GM18499 (cell line): Measurements from ENCODE around the gene GCG.
A peak's percentile ranks its signal among the peaks of the same experiment; 100 is the strongest.

ENCODE experiments used
- ATAC-seq: cut with Tn5 transposase; IDR thresholded peaks from one replicate; pipeline ENCODE4 v1.9.1; 2021; ENCODE audit warnings: moderate number of reproducible peaks; ENCODE audit not compliant: insufficient read depth, unreplicated experiment

The GCG gene

DNA sequence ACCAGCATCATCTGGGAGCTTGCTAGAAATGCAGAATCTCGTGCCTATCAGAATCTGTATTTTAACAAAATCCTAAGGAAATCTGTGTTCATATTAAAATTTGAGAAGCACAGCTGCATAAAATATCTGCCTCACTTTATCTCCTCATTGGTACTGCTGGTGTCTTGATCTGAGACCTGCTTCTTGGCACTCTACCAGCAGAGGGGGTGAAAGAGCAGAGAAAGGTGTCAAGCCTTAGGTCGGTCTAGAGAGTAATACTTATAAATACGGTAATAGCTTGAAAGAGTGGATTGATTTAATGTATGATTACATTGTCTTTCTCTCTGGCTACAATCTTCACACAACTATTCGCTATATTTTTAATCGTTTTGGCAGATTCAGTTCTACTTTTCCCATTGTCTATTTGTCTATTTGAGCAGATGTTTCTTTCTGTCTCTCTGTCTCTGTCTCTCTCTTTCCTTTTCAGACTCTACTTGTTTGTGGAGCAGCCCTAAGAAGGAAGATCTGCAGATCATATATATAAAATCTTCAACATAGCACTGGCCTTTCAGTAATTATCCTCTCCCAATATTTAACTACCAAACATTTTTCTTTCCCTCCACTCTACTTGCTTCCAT is 1.7 kb upstream of the GCG start:
- peak; percentile 97 for ATAC-seq

DNA sequence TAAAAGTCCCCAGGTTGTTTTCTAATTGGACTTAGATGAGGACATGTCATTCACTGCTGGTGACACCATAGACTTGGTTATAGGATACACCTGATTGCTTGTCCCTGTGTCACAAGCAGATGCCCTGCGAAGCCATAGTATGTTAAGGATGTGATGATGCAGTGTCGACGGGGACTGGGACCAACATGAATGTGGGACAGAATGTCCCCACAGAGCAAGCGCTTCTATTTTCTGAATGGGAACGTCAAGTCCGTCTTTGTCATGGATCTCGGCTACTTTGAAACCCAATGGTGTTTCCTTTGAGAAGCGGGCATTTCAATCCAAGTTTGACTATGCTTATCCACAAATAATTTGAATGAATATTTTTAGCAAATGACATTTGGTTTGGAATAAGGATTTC is 2.1 kb downstream of the GCG start:
- ATAC-seq: no peak

DNA sequence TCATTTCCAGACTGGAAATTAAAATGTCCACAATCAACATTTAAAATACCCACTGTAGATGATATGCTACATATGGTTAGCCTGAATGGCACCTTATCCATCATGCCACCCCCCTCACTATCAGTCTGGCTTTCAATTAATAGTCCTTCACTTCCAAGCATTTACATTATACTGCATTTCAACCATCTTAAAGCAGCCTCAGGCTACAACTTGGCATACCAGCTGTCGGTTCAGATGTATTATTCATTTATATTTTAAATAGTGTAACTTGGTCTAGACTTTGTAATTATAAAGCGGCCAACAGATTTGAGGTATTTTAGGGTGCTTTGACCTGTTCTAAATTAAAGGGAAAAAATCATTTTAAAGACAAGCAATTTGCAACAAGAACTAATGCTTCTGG is 2.6 kb downstream of the GCG start:
- no peak for ATAC-seq

DNA sequence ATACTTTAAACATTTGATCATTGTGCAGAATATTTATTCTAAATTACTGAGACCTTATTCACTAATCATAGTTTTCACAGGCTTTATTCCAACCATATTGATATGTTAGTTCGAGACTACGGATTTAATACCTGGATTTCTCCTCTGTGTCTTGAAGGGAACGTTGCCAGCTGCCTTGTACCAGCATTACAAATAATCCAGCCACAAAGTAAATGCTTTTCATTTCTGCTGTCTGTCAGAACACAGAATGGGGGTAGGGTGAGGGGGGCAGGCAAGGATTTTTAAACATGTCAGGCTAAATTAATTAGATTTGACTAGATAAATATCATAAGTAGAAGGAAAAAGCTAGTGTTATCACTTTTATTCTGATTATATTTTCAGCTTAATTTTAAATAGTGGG is 3.1 kb downstream of the GCG start:
- no peak for ATAC-seq

DNA sequence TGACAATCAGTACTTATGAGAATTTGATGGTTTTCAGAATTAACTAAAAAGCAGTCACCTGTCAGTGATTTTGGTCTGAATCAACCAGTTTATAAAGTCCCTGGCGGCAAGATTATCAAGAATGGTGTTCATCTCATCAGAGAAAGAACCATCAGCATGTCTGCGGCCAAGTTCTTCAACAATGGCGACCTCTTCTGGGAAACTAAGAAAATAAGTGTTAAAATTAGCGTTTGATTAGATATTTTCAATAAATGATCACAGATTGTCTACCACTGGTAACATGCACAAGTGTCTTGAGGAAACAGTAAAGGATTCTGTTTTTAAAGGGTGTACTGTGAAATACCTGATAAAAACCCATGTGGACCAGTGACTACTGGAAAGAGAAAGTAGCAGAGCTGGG is 8.1 kb downstream of the GCG start:
- no peak for ATAC-seq

DNA sequence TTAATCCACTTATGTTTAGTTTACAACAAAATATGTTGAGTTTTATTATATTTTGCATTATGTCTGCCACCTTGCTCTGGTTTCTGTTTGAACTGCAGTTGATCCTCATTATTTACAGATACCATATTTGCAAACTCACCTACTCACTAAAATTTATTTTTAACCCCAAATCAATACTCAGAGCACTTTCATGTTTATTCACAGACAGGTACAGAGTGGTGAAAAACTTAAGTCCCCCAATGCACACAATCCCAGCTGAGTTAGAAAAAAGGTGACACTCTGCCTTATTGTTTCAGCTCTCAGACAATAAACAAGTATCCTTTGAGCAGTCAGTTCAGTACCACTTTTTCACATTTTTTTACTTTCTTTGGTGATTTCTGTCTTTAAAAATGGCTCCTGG is 13.7 kb downstream of the GCG start:
- ATAC-seq: no peak

DNA sequence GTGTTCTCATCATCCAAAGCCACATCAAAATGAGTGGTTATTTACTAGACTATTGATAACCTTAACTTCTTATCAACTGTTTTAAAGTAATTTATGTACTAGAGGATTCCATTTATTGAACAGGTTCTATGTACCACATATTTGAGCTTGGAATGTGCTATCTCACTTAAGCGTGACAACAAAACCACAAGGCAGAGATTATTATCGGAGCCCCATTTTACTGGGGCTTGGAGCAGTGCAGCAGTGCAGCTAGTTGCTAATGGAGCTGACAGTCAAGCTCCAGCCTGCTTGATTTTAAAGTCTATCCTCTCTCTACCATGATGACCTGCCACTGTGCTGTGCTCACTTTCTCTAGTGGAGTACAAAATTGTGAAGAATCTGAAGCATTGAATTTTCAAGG is 24.6 kb downstream of the GCG start:
- no peak for ATAC-seq

DNA sequence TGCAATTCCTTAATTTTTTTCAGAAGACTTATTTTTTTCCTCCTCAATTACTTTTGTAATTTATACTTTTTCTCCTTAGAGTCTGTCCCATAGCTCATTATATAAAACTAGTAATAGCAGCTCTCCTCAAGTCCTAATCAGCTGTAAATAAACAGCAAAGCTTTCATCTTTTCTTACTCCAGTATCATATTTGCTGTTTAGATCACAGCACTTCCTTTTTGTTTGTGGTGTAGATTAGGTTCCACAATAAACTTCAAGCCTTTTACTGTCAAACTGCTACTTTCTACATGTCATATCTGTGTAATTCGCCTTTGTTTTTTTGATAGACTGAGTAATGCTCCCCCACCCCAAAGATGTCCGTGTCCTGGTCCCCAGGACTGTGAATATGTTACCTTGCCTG is 25.5 kb downstream of the GCG start:
- peak; percentile 9 for ATAC-seq

DNA sequence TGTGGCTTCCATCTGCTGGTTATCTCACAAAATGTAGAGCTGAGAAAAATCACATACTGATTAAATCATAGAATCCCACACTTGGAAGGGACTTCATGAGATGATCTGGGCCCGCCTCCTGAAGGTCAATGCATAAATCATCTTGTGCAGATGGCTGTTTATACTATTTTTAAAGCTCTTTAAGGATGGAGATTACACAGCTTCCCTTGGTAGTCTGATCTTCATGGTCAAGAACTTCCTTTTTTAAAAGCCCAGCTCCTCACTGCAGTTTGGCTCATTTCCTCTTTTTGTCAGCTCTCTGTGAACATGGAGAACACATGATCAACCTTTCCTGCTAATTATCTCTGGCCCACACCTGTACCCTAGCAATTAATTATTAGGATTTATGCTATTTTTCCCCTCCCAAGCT is 25.9 kb downstream of the GCG start:
- ATAC-seq: peak; percentile 98

DNA sequence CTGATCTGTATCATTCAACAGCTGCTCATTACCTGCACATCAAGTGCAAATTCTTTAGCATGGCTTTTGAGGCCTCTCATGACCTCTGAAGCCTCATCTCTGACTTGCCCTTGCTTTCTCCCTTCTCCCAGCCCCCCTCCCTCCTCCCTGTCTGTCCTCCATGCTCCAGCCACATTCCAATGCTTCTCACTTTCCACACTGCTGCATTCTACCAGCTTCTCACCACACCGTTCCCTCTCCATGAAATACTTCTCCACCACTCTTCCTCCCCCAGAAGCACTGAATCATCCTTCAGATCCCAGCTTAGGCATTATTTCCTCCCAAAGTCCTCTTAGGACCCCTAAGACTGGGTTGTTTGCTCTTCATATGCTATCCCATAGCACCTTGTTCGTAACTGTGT is 26.9 kb downstream of the GCG start:
- ATAC-seq: no peak

DNA sequence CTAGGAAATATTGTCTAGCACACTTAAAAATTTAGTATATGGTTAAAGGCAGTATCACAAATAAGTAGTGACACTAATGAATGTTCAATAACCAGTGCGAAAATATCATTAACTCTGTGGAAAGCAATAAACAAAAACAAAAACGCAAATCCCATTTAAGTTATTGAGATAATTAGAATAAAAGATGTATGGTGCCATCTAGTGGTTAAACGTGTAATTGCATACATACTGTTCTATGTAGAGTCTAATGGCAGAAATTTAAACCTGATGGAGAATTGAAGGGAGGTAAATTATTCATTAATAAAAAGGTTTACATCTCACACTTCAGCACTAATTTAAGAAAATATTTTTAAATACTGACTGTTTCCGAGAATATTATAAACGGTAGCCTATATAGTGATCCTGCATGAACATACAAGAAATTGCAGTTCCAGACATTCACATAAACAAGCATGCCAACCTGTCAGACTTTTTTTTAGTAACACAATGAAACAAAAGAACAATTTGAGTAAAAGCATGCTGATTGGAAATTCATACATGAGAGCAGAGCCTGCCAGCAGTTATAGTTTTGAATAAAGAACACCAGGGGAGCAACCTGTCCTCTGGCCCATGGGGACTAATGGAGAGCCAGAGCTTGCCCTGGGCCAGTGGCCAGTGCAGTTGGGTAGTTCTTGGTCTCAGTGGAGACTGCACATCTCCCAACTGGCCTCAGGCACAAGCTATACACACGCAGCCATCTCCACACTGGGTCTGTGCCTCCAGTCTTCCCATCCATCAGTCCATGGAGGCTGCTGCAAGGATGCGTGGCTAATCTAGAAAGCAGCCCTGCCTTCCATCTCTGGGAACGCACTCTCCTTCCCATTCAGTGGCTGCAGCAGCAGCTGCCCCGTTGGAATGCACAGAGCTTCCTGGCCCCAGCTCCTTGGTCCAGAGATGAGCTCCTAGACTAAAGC is 28.0 kb downstream of the GCG start:
- ATAC-seq: peak; percentile 33

DNA sequence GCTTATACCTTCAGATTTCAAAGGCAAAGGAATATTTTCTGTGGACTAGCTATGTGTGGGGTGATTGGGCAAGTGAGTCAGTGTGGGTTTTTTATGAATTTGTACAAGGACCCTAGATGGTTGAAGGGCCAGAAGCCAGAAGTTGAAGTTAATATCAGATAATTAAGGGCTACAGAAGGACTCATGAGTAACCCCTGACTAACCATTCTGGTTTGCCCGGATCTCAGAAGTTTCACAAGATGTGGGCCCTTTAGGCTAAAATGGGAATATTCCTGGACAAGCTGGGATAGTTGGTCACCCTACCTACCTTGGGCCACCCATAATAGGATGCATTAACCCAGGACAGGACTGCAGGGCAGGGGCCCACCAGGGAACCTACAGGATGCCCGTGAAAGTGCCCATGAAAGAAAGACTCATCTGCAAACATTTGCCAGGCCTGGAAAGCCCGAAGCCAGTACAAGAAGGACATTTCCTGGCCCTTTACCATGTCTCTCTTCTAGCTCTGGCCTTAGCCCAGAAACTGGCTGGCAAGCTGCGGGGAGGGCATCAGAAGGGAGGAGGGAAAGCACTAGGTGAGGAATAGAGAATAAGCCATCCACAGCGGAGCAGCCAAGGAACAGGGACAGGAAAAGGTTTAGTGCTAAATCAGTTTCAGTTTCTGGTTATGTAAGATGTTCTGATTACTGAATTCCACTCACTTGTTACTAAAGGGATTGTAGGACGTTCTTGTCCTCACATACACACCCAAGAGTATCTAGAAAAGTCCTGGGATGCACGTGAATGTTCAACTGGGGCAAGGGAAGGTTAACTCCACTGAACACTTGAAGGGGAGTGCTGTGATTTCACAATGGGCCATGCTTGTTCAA is 33.6 kb downstream of the GCG start:
- no peak for ATAC-seq

DNA sequence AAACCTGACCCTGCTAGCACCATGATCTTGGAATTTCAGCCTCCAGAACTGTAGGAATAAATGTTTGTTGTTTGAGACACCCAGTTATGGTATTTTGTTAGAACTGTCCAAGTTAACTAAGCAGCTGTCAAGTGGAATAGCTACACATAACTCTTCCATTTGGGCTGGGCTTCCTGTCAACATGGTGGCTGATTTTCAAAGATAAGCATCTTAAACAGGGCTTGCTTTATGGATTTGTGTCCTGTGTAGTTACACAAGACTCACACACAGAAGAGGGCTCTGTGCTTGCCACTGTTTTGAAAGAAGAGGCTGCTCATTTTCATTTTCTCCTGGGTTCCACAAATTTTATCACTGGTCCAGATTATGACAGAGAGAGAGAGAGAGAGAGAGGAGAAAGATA is 35.7 kb downstream of the GCG start:
- ATAC-seq: no peak

DNA sequence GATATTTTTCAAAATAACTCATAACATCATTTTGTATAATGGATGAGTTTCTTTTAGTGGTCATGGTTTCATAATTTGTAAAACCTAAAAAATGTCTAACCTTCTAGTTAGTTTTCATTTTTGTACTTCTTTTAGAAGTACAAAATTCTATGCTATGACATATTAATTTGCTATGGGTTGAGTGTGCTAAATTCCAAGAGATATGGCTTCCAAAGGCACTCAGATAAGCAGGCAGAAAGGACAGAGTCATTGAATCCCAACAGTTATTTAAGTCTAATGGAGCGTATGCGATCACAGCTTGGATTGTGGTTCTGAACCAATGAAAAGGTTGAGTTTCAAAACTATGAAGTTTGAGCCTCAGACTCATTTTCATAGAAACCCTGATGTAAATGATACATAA is 37.0 kb downstream of the GCG start:
- no peak for ATAC-seq

DNA sequence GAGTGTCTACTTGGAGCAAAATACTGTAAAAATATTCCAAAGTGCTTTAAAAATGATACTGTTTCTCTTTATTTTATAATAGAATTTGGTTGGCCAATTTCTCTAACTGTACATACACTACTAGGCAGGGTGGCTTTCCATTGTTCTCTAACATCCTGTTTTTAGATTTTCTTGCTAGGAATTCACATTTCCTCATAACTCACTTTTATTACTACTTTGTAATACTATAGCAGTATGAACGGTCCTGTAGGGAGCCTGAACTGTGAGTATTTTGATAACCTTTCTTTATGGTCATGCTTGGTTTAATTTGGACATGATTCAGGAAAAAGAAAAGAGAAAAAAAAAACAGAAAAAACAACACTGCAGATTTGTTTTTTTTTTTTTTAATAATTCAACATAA is 37.8 kb downstream of the GCG start:
- ATAC-seq: no peak

DNA sequence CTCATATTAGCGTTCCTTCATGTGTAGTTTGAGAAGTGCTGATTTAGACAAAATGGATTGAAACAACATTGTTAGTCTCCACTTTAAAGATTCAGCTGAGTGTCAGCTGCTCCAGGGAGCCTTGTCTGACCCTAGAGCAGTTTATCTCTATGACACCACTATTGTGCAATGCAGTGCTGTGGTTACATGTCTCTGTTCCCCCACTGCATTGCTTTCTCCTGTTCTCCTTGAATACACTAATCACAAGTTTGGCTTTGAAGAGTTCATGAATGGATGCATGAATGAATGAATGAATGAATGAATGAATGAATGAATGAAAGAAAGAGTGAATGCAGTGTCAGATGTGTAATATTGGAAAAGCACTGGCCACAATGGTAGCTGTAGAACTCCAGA is 38.3 kb downstream of the GCG start:
- no peak for ATAC-seq

DNA sequence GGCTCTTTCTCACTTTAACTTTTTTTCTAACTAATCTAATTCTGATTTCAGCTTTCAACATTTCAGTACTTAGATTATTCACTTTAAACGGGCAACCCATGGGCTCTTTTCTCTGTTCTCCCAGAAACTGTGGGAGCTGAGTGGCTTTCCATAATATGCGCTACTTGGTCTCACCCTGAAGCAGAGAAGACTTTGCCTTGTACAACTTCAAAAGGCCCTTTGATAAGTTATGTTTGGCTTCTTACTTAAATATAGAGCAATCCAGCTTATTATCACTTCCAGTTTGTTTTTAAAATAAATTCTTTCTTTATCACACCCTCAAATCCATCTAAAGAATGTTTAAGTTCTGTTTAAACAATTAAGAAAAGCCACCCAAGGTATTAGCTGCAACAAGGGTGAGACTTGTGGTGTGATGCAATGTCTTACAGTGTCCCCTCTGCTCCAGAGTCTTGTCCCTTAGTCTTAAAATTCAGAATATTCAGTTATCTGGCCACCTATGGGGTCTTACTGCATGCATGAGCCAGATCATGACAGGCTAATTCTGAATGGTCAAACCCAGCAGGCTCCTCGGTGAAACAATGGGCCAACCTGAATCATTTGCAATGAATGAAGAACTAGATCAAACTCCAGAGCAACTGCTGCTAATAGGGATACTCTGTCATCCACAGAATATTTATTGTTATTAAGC is 38.8 kb downstream of the GCG start:
- no peak for ATAC-seq

DNA sequence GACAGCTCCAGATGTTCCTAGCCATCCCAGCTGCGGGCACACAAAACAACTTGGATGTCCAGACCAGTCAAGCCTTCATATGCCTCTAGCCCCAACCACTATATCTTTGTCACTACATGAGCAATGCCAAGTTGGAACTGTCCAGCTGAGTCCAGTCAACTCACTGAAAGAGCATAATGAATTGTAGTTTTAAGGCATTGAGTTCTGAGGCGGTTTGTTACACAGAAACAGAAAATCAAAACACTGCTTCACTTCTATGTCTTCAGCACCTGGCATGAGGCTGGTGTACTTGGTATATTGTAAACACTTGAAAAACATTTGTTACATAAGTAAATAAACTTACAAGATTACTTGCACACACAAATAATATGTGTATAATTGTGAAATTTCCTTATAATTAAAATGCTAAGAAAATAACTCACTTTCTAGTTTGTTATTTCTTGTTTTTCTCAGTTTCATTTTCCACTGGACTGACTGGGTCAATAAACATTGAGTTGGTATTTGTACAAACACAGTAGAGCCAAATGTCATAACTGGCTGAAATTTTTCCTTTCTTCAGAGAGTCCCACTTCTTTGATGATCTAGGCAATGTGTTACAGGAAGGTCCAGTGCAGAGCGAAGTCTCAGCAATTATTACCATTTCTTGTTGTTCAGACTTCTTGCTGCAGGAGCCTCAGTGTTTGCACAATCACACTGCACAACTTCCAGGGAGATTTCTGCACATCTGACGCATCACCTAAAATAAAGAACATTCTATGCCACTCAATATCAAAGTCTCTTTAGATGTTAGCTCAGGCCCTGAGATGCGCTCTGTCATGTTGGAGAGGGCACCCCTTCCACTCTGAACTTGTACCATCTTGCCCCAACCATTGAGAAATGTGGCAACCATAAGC is 39.8 kb downstream of the GCG start:
- ATAC-seq: no peak

DNA sequence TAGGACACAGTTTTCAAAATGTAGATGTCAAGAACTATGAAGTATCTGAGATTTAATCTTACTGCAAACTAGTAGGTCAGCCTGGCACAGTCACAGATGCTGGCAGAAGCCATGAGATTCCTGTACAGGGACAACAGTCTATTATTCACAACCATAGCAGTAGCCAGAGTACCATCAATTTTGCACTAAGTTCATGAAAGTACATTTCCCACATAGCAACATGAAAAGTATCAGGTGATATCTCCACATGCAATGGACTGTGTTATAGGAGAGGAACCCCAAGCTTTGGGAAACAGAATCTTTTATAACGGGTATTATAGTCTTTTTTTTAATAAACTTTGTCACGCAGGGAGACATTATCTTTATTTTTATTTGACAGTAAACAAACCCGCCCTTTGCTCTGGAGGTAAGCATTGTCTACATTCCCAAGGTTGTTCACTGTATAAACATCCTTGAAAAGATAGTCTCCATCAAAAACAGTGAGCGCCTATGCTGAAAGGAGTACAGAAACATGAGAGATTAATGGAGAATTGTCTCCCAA is 44.6 kb downstream of the GCG start:
- ATAC-seq: no peak
